T-helper 1 cell treated with Interleukin-12 subunit alpha and Interleukin-12 subunit beta and Interleukin-4 antibody, amounts not matched to agents 30 μg/mL and 1 μg/mL, for 36 hours (primary cell): ENCODE data around the gene IQCF2.
"Not testable (repeated sequence)": the region's sequence is repeated elsewhere in the genome, so short reads cannot be mapped to it uniquely, and the experiment has no call there.

ENCODE experiments used
- H3K27ac Mint-ChIP-seq: one replicate; pipeline ENCODE4 v1.8.0; 2021; ENCODE audit warnings: mild to moderate bottlenecking, mixed read lengths
- H3K27me3 Mint-ChIP-seq: one replicate; pipeline ENCODE4 v1.8.0; 2021; ENCODE audit warnings: low read depth, mixed read lengths
- H3K36me3 Mint-ChIP-seq: one replicate; pipeline ENCODE4 v1.8.0; 2021; ENCODE audit warnings: low read depth, mixed read lengths
- H3K4me1 Mint-ChIP-seq: one replicate; pipeline ENCODE4 v1.8.0; 2021; ENCODE audit warnings: low read depth, mixed read lengths
- H3K4me3 Mint-ChIP-seq: one replicate; pipeline ENCODE4 v1.8.0; 2021; ENCODE audit warnings: mild to moderate bottlenecking, moderate library complexity, mixed read lengths
- H3K9me3 Mint-ChIP-seq: one replicate; pipeline ENCODE4 v1.8.0; 2021; ENCODE audit warnings: mixed read lengths

The IQCF2 gene

GRCh38 chr3:51894939-51895338 lies 33.5 kb downstream of the IQCF2 start:
- Mint-ChIP-seq H3K27me3 (peaks cover 31% of the 10 kb centered on the region), H3K36me3 (no peaks in the 10 kb centered on the region), H3K4me3 (no peak overlapping the region), H3K4me1 (peaks cover 8% of the 10 kb centered on the region), H3K9me3 (no peaks in the 10 kb centered on the region), H3K27ac (no peak overlapping the region)

- H3K9me3 Mint-ChIP-seq: no peaks in the 10 kb centered on the region
- no peak overlapping the region for H3K27ac Mint-ChIP-seq
- peaks cover 31% of the 10 kb centered on the region for H3K27me3 Mint-ChIP-seq
- no peaks in the 10 kb centered on the region for H3K36me3 Mint-ChIP-seq
- peaks cover 5% of the 10 kb centered on the region for H3K4me1 Mint-ChIP-seq
- no peak overlapping the region for H3K4me3 Mint-ChIP-seq
Measured at GRCh38 chr3:51896607-51897305, 35.3 kb downstream of the IQCF2 start.

- H3K36me3 Mint-ChIP-seq: no peaks in the 10 kb centered on the region
- H3K4me1 Mint-ChIP-seq: no peaks in the 10 kb centered on the region
- no peak overlapping the region for H3K4me3 Mint-ChIP-seq
- no peak overlapping the region for H3K27ac Mint-ChIP-seq
- no peaks in the 10 kb centered on the region for H3K9me3 Mint-ChIP-seq
- H3K27me3 Mint-ChIP-seq: peaks cover 26% of the 10 kb centered on the region
Measured at GRCh38 chr3:51897391-51897790, 36.0 kb downstream of the IQCF2 start.

- H3K9me3 Mint-ChIP-seq, H3K4me3 Mint-ChIP-seq, H3K36me3 Mint-ChIP-seq, H3K4me1 Mint-ChIP-seq, H3K27ac Mint-ChIP-seq: not testable (repeated sequence)
- peaks cover 24% of the 10 kb centered on the region for H3K27me3 Mint-ChIP-seq
Measured at GRCh38 chr3:51900043-51900442, 38.6 kb downstream of the IQCF2 start.

GRCh38 chr3:51902361-51902760 lies 40.9 kb downstream of the IQCF2 start:
- not testable (repeated sequence) for H3K9me3 Mint-ChIP-seq, H3K36me3 Mint-ChIP-seq, H3K27ac Mint-ChIP-seq, H3K4me1 Mint-ChIP-seq, H3K4me3 Mint-ChIP-seq
- peaks cover 17% of the 10 kb centered on the region for H3K27me3 Mint-ChIP-seq

GRCh38 chr3:51904034-51904823 lies 42.8 kb downstream of the IQCF2 start:
- peaks cover 9% of the 10 kb centered on the region for H3K27me3 Mint-ChIP-seq
- H3K9me3 Mint-ChIP-seq: peaks cover 9% of the 10 kb centered on the region
- H3K36me3 Mint-ChIP-seq: peaks cover 3% of the 10 kb centered on the region
- H3K4me1 Mint-ChIP-seq: no peaks in the 10 kb centered on the region
- no peak overlapping the region for H3K27ac Mint-ChIP-seq
- H3K4me3 Mint-ChIP-seq: no peak overlapping the region

GRCh38 chr3:51908026-51908425 lies 46.6 kb downstream of the IQCF2 start:
- Mint-ChIP-seq H3K4me3 (no peak overlapping the region), H3K9me3 (peaks cover 10% of the 10 kb centered on the region), H3K27me3 (peaks cover 7% of the 10 kb centered on the region), H3K36me3 (peaks cover 3% of the 10 kb centered on the region), H3K4me1 (no peaks in the 10 kb centered on the region), H3K27ac (no peak overlapping the region)
